PC-3 (cell line): ENCODE measurements around the gene HTRA2. TPM values are rescaled to one million over a fixed set of nuclear protein-coding genes. Genes with fewer than 3 reads are reported as not detected.

ENCODE experiments used
- ATAC-seq: fragments of 200-7000 bp; cut with Tn5 transposase; 2 replicates; pipeline ENCODE4 v1.9.1; 2020; ENCODE audit warnings: mild to moderate bottlenecking, moderate library complexity
- BruUV-seq: library from RNA; stranded (reverse); fragments of 400-500 nt; replicated peaks from 2 replicates; lab custom pipeline; 2021; lab: Mats Ljungman, UMichigan
- CTCF ChIA-PET: fragments of 300-600 bp; sonication (Branson Sonifier 250); formaldehyde crosslinking; loops from one replicate; lab custom pipeline; 2022; ENCODE audit warnings: antibody characterized with exemption; lab: Charles Lee
- POLR2A ChIA-PET: fragments of 300-600 bp; sonication (Branson Sonifier 250); formaldehyde crosslinking; loops from one replicate; lab custom pipeline; 2022; ENCODE audit warnings: antibody characterized with exemption; ENCODE audit not compliant: unreplicated experiment; lab: Charles Lee
- DNase-seq: peaks from one replicate; pipeline ENCODE4 v3.0.0-alpha.2; 2015
- H2AFZ ChIP-seq: fragments of 300-600 bp; sonication (generic); 2 replicates; pipeline ENCODE4 v1.6.0; 2016; ENCODE audit warnings: antibody characterized with exemption, low read length
- H3F3A ChIP-seq: fragments of 300-600 bp; sonication (generic); one replicate; pipeline ENCODE4 v1.6.0; 2017; ENCODE audit warnings: antibody characterized with exemption, low read length, control low read depth, mild to moderate bottlenecking; ENCODE audit not compliant: unreplicated experiment
- H3K27ac ChIP-seq: fragments of 300-600 bp; sonication (generic); 2 replicates; pipeline ENCODE4 v1.5.1; 2016; ENCODE audit warnings: mild to moderate bottlenecking, low read length
- H3K27me3 ChIP-seq: fragments of 300-600 bp; sonication (generic); 2 replicates; pipeline ENCODE4 v1.6.1; 2016; ENCODE audit warnings: low read length, mixed read lengths
- H3K36me3 ChIP-seq: fragments of 300-600 bp; sonication (generic); 2 replicates; pipeline ENCODE4 v1.6.1; 2016; ENCODE audit warnings: low read depth, mixed run types, low read length, mixed read lengths
- H3K4me1 ChIP-seq: fragments of 300-600 bp; sonication (generic); 2 replicates; pipeline ENCODE4 v1.5.1; 2016; ENCODE audit warnings: low read length; ENCODE audit not compliant: insufficient read depth
- H3K4me2 ChIP-seq: fragments of 300-600 bp; sonication (generic); 2 replicates; pipeline ENCODE4 v1.6.0; 2016; ENCODE audit warnings: low read length
- H3K4me3 ChIP-seq: fragments of 300-600 bp; sonication (generic); 2 replicates; pipeline ENCODE4 v1.5.1; 2016; ENCODE audit warnings: mild to moderate bottlenecking, low read length, mixed read lengths
- H3K79me2 ChIP-seq: fragments of 300-600 bp; sonication (generic); 2 replicates; pipeline ENCODE4 v1.6.1; 2017; ENCODE audit warnings: low read length, mixed read lengths
- H3K9ac ChIP-seq: fragments of 300-600 bp; sonication (generic); 2 replicates; pipeline ENCODE4 v1.6.0; 2016; ENCODE audit warnings: mild to moderate bottlenecking, low read length
- H3K9me2 ChIP-seq: fragments of 300-600 bp; sonication (generic); replicated peaks from 2 replicates; pipeline ENCODE4 v1.6.1; 2016; ENCODE audit warnings: mixed run types, low read length, mixed read lengths
- H3K9me3 ChIP-seq: fragments of 300-600 bp; sonication (generic); 2 replicates; pipeline ENCODE4 v1.6.1; 2016; ENCODE audit warnings: low read length, mixed read lengths
- H4K20me1 ChIP-seq: fragments of 300-600 bp; sonication (generic); 2 replicates; pipeline ENCODE4 v1.6.1; 2016; ENCODE audit warnings: low read length, mixed read lengths
- EZH2 ChIP-seq: fragments of 300-600 bp; sonication (generic); IDR thresholded peaks from one replicate; pipeline ENCODE4 v1.6.1; 2017; ENCODE audit warnings: antibody characterized with exemption, mild to moderate bottlenecking, low read length; ENCODE audit not compliant: unreplicated experiment
- EZH2phosphoT487 ChIP-seq: fragments of 300-600 bp; sonication (generic); IDR thresholded peaks from 2 replicates; pipeline ENCODE4 v1.6.1; 2018; ENCODE audit warnings: mild to moderate bottlenecking, antibody characterized with exemption, low read length, borderline replicate concordance
- intact Hi-C: fragments of 100-400 bp; cut with micrococcal nuclease; formaldehyde crosslinking; loops from 2 replicates; pipeline ENCODE4 v1.9.0; 2023
- total RNA-seq: library from RNA; depleted of rRNA; stranded (reverse); fragments of >200 nt; gene quantifications from 2 replicates; pipeline ENCODE4 v1.2.3, GENCODE V29; 2014
- TF ChIP-seq, protein P1 (sequence below): fragments of 300-600 bp; sonication (generic); conservative IDR thresholded peaks from 2 replicates; pipeline ENCODE4 v1.5.1; 2017; ENCODE audit warnings: antibody characterized with exemption, low read depth, mild to moderate bottlenecking, low read length

Gene HTRA2
- total RNA-seq, 1 experiment from 2014 or later = 71.8 TPM

DNA sequence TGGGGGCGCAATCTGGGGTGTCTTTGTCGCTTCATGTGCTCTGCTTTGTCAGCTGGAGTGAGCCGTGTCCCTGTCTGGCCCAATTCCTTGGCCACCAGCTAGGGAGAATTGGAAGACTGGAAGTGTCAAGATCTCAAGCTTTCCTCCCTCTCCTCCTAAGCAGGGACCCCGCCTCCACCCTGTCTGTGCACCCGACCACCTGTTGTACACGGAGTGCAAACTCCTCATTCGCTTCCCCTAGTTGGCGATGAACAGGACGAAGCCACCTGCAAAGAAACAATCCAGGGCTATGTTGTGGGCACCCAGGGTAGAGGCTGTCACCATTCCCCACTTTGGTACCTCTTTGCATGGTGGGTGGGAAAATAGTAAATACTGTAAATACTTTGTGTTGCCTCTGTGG lies 2.0 kb upstream of the HTRA2 start:
- Histone ChIP-seq H3K9me3 (no peaks in the 10 kb centered on the region), H3K9ac (no peak overlapping the region), H2AFZ (no peak overlapping the region), H4K20me1 (0 out of 2 replicates have a peak, but pooled peaks cover 7% of the 10 kb centered on the region), H3K27ac (no peak overlapping the region), H3K4me3 (peak overlapping the region; percentile 93), H3K27me3 (no peaks in the 10 kb centered on the region), H3K36me3 (peaks cover 31% of the 10 kb centered on the region), H3K79me2 (peaks cover 43% of the 10 kb centered on the region), H3K9me2 (no peaks in the 10 kb centered on the region), H3K4me1 (peaks cover 20% of the 10 kb centered on the region), H3K4me2 (peak overlapping the region; percentile 97), H3F3A (no peaks in the 10 kb centered on the region)
- POLR2A ChIA-PET = no interaction called here
- BruUV-seq = no TSS peak
- CTCF ChIA-PET = no interaction called here
- intact Hi-C loops = no loop called here
- DNase-seq (no peak), ATAC-seq (no peak)
- no peak for TF ChIP-seq EZH2phosphoT487
- TF ChIP-seq, protein P1, sequence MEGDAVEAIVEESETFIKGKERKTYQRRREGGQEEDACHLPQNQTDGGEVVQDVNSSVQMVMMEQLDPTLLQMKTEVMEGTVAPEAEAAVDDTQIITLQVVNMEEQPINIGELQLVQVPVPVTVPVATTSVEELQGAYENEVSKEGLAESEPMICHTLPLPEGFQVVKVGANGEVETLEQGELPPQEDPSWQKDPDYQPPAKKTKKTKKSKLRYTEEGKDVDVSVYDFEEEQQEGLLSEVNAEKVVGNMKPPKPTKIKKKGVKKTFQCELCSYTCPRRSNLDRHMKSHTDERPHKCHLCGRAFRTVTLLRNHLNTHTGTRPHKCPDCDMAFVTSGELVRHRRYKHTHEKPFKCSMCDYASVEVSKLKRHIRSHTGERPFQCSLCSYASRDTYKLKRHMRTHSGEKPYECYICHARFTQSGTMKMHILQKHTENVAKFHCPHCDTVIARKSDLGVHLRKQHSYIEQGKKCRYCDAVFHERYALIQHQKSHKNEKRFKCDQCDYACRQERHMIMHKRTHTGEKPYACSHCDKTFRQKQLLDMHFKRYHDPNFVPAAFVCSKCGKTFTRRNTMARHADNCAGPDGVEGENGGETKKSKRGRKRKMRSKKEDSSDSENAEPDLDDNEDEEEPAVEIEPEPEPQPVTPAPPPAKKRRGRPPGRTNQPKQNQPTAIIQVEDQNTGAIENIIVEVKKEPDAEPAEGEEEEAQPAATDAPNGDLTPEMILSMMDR = no peak
- no peak for TF ChIP-seq EZH2

DNA sequence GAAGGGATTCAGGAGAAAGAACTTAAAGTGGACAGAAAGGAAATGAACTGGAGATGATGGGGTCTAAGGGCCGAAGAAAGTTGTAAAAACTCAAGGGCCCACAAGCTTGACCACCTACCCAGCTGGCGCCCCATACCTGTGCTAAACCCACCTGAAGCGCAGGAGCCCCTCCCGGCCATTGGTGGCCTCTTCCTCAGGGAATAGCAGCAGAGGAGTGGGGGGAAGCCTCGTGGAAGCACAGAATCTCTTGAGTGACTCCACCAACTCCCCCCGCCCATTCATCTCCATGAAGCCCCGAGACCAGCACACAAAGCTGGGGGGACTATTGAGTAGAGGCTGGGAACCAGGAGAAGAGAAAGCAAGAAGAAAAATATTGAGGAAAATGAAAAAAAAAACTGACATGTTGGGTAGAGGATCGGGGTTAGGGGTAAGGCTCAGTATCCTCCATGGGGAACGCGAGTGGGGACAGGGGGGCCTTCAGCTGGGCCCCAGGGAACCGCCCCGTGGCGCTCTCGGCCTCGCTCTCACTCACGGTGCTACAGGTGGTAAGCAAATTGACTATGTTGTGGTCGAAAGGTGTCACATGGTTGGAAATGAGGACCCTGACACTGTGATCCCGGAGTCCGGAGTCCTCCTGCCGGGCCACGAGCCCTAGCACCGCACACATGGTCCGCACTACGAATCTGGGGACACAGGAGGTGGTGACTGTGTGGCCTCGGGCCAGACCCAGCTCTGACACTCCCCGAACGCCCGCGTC lies 955 bp upstream of the HTRA2 start:
- intact Hi-C loops = loop anchor here (1.0 kb wide), 3 partner anchors 21 to 70 kb away; partner anchors contain the start of genes PCGF1, TTC31 and WBP1
- ChIA-PET CTCF (no interaction called here), POLR2A (no interaction called here)
- ATAC-seq (peak; percentile 9), DNase-seq (no peak)
- H3F3A ChIP-seq = no peaks in the 10 kb centered on the region
- H3K4me2 ChIP-seq = peak overlapping the region; percentile 97
- peaks cover 20% of the 10 kb centered on the region for H3K4me1 ChIP-seq
- 0 out of 2 replicates have a peak, but pooled peaks cover 7% of the 10 kb centered on the region for H4K20me1 ChIP-seq
- peak overlapping the region; percentile 98 for H3K9ac ChIP-seq
- no peaks in the 10 kb centered on the region for H3K9me3 ChIP-seq
- TSS peak; percentile 55 for BruUV-seq
- peak overlapping the region; percentile 63 for H3K27ac ChIP-seq
- H3K4me3 ChIP-seq = peak overlapping the region; percentile 93
- TF ChIP-seq EZH2 = no peak
- TF ChIP-seq, protein P1 = no peak
- no peak for TF ChIP-seq EZH2phosphoT487
- H3K9me2 ChIP-seq = no peaks in the 10 kb centered on the region
- peak overlapping the region; percentile 75 for H2AFZ ChIP-seq
- H3K27me3 ChIP-seq = no peaks in the 10 kb centered on the region
- peaks cover 43% of the 10 kb centered on the region for H3K79me2 ChIP-seq
- H3K36me3 ChIP-seq = peaks cover 33% of the 10 kb centered on the region
